Uterus (tissue), 2 donors: Measurements from ENCODE around the gene RAB19.

ENCODE experiments used
- CTCF ChIP-seq, 4 experiments: fragments of 200-600 bp in 2 of 4; fragments of 450-650 bp in 2 of 4; sonication (generic) in 2 of 4; IDR thresholded peaks; one replicate each; pipeline ENCODE4 v1.5.1; 2016 to 2019; ENCODE audit warnings: antibody characterized with exemption in 4 of 4, mild to moderate bottlenecking in 2 of 4, moderate library complexity in 1 of 4
- POLR2A ChIP-seq, 2 donors: fragments of 450-650 bp; IDR thresholded peaks; one replicate each; pipeline ENCODE4 v1.6.1; 2016; ENCODE audit warnings: antibody characterized with exemption in 2 of 2, mild to moderate bottlenecking in 1 of 2, moderate library complexity in 1 of 2

- TF ChIP-seq CTCF (IDR thresholded peaks at IDR 0.05) (no peak), POLR2A (IDR thresholded peaks at IDR 0.05) (no peak)
Observed at GRCh38 chr7:140448781-140449480, 45.1 kb downstream of the RAB19 start.
